Ramos (cell line): Measurements from ENCODE around the gene EMC10.

Experiments used
- in situ Hi-C: fragments of 300-500 bp; cut with MboI; formaldehyde crosslinking; loops from one replicate; pipeline ENCODE4 v1.14.3; 2022; ENCODE audit warnings: low sequenced_read_pairs; ENCODE audit not compliant: unreplicated experiment

The EMC10 gene

GRCh38 chr19:50475736-50476223 lies 527 bp upstream of the EMC10 start:
- in situ Hi-C loops = no loop called here

- in situ Hi-C loops = no loop called here
Observed at GRCh38 chr19:50476907-50477238, 566 bp downstream of the EMC10 start.

GRCh38 chr19:50477751-50478515 lies 1.6 kb downstream of the EMC10 start:
- in situ Hi-C loops = no loop called here

GRCh38 chr19:50478901-50479715 lies 2.8 kb downstream of the EMC10 start:
- in situ Hi-C loops = no loop called here

- in situ Hi-C loops = no loop called here
Observed at GRCh38 chr19:50479761-50480251, 3.5 kb downstream of the EMC10 start.

- in situ Hi-C loops = no loop called here
Observed at GRCh38 chr19:50480281-50481111, 4.2 kb downstream of the EMC10 start.

- in situ Hi-C loops = no loop called here
Observed at GRCh38 chr19:50481351-50482149, 5.2 kb downstream of the EMC10 start.

GRCh38 chr19:50482271-50482855 lies 6.1 kb downstream of the EMC10 start:
- in situ Hi-C loops = no loop called here

- in situ Hi-C loops = no loop called here
Observed at GRCh38 chr19:50482916-50483315, 6.6 kb downstream of the EMC10 start.

- in situ Hi-C loops = no loop called here
Observed at GRCh38 chr19:50485284-50485955, 9.1 kb downstream of the EMC10 start.

- in situ Hi-C loops = no loop called here
Observed at GRCh38 chr19:50486823-50487515, 10.7 kb downstream of the EMC10 start.

GRCh38 chr19:50488389-50489194 lies 12.3 kb downstream of the EMC10 start:
- in situ Hi-C loops = no loop called here

- in situ Hi-C loops = no loop called here
Observed at GRCh38 chr19:50489461-50490011, 13.2 kb downstream of the EMC10 start.

- in situ Hi-C loops = no loop called here
Observed at GRCh38 chr19:50490411-50490811, 14.1 kb downstream of the EMC10 start.

- in situ Hi-C loops = no loop called here
Observed at GRCh38 chr19:50490991-50491472, 14.7 kb downstream of the EMC10 start.

GRCh38 chr19:50492303-50493052 lies 16.2 kb downstream of the EMC10 start:
- in situ Hi-C loops = no loop called here
